GM21717 (cell line): ENCODE results near the gene DENR.
"Not testable (repeated sequence)": the region's sequence is repeated elsewhere in the genome, so short reads cannot be mapped to it uniquely, and the experiment has no call there.

Experiments
- ATAC-seq: cut with Tn5 transposase; IDR thresholded peaks from one replicate; pipeline ENCODE4 v1.9.1; 2021; ENCODE audit warnings: mild to moderate bottlenecking, moderate library complexity; ENCODE audit not compliant: unreplicated experiment

DENR gene, protein sequence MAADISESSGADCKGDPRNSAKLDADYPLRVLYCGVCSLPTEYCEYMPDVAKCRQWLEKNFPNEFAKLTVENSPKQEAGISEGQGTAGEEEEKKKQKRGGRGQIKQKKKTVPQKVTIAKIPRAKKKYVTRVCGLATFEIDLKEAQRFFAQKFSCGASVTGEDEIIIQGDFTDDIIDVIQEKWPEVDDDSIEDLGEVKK

DNA sequence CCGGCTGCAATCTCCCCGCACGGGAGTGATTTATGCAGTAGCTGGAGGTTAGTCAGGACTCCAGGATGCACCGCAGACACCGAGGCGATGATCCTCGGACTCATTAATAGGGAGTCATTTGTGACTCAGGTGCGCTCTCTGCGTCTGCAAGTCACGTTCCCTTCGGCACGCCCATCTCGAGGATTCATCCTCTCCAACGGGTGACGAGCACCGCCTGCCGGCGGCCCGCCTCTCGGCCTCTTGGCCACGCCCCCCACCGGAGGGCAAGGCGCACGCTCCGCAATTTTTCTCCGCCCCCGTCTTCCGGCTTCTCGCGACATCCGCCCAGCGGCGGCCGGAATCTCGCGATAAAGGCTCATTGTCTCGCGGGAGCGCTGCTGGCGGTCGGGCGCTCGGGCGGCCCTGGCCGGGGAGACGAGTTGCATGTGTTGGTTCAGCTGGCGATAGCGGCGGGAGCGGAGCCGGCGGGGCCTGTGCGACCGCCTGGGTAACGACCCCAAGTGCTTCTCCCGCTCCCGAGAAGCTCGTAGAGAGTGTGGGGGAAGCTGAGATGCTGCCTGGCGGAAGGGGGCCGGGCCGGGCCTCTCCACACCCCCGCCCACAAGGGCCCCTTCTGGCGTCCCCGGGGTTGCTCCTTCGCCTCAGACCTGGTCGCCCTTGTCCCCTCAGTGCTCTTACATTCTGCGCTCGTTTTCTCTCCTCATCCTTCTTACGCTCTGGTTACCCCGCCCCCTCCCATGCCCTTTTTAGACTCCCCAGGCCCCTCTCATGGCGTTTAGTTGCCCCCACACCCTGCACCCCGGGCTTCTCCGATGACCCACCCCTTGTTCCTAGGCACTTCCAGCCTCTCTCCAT, at the start of gene DENR:
Gene DENR, plus strand, starts transcription at position 361 of the 855 bp plus-strand sequence. CDS start 878 bp downstream, outside the sequence.
- peak; percentile 86 for ATAC-seq

DNA sequence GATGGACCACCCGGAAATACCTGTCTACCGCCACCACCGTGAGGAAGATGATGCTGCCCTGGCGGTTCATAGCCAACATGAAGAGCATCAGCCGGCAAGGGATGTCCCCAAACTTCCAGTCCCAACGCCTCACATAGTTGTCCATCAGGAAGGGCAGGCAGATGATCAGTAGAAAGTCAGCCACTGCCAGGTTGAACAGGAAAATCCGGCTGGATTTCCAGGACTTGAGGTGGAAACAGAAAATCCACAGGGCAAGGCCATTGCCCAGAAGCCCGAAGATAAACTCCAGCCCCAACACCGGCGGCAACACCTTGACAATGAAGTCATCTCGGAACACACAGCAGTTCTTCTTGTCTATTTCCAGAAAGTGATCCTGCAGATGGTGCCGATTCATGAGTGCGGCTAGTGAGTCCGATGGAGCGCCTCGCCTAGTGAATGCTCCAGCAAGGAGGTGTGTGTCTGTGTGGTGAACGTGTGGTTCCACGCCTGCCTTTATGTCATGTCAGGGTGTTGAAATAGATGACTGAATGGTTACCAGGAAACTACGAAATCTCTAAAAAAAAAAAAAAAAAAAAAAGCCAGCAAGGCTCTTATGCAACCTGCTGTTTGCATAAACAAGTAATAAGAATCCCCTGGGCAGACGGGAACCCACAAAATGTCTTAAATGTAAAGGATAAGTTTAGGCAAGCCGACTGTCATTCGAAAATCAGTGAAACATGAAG, 49.6 kb upstream of the DENR start, which contains the start of gene HCAR2:
Gene HCAR2, minus strand, starts transcription at position 468 of the 722 bp plus-strand sequence. Its CDS starts 74 bp downstream, at position 394.
- ATAC-seq, result not testable (repeated sequence)

DNA sequence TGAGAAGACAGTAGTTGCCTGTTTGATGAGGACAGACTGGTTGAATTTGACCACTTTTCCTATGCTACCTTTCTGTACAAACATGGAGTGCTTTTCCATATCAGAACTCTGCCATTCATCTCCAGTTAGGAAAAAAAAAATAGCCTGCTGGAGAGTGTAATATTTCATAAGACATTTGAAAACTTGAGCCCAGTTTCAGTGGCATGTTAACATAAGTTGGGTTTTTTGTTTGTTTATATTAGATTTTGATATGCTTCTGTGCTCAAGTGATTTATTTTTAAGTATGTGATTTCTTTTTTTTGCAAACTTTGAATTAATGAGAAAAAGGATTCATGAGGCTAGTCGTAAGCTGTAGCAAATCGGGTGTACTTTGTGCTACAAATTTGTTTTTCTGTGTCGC, 48.8 kb upstream of the DENR start:
- ATAC-seq, result not testable (repeated sequence)

DNA sequence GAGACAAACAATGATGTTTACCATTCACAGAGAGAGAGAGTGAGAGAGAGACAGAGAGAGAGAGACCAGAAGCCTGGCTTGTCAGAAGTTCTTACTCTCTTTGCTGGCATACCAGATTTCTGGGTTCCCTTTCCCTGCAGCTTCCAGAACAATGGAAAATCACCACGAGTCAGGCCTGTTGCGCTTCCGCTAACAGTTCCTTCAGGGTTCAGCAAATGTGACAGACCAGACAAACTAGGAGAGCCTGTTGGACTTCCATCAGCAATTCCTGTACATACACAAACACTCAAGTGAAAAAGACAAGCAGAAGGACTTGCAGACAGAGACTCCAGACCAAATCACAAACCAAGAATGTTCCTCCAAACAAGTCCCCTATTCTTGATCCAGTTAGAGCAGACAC, 43.3 kb upstream of the DENR start:
- ATAC-seq, result not testable (repeated sequence)

DNA sequence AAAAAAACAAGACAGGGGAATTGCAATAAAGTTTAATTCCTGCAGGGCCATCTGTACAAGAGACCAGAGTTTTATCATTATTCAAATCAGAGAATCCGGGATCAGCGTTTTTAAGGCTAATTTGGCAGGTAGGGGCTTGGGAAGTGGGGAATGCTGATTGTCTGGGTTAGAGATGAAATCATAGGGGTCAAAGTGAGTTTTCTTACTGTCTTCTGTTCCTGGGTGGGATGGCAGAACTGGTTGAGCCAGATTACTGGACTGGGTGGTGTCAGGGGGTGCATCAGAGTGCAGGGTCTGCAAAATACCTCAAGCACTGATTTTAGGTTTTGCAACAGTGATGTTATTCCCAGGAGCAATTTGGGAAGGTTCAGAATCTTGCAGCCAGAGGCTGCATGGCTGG, 42.3 kb upstream of the DENR start:
- ATAC-seq, result not testable (repeated sequence)

DNA sequence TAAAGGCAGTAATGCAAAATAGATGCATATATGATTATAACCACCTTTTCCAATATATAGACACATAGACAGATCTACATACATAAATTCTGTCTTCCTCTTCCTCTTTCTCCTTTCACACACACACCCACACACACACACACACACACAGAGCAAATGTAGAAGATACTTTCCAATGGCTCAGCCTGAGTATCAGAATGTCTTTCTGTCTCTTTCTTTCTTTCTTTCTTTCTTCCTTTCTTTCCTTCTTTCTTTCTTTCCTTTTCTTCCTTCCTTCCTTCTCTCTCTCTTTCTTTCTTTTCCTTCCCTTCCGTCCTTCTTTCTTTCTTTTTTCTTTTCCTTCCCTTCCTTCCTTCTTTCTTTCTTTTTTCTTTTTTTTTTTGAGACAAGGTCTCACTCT, 41.4 kb upstream of the DENR start:
- ATAC-seq, result not testable (repeated sequence)

DNA sequence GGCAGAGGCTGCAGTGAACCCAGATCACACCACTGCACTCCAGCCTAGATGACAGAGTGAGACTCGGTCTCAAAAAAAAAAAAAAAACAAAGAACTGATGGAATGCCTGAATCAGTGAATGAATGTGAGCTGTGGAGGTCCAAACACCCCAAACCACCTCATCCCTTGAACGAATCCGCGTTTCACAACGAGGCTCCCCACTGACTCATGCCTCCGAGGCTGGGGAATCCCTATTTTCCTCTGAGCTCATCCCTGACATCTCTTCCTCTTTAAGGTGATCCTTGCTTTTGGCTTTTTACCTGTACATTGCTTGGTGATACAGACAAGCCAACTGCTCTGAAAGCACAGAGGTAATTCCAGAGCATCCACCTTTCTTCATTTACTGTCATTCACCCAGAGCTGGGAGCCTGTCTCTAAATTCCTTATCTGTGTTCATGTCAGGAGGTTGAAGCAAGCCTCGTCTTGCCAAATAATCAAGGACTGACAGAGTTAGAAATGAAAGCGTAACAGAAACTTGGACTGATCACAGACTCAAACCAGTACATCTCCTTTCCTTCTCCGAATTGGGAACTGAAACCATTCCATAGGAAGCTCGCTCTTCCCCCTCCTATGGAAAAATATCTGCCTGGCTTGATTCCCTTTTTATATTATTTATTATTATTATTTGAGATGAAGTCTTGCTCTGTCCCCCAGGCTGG, 39.0 kb upstream of the DENR start:
- ATAC-seq, result not testable (repeated sequence)

DNA sequence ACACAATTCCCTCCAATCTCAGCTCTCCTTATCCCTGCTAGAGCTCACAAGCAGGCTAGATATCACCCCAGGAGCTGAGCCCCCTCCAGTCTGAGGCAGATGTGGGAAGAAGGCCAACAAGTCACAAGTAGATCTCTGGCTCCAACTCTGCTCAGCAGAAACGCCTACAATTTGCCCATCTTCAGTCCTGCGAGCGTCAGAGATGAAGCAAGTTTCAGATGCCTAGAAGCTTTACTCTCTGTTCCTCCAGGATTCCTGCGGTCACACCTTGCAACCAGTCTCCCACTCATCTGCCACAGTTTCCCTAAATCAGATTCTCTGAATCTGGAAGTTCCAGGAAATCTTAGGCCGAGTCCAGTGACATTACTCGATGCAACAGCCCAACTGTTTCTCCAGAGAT, 37.4 kb upstream of the DENR start:
- not testable (repeated sequence) for ATAC-seq

DNA sequence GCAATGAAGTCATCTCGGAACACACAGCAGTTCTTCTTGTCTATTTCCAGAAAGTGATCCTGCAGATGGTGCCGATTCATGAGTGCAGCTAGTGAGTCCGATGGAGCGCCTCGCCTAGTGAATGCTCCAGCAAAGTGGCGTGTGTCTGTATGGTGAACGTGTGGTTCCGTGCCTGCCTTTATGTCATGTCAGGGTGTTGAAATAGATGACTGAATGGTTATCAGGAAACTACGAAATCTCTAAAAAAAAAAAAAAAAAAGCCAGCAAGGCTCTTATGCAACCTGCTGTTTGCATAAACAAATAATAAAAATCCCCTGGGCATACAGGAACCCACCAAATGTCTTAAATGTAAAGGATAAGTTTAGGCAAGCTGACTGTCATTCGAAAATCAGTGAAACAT, 36.0 kb upstream of the DENR start, which contains the start of gene HCAR3:
Gene HCAR3, minus strand, starts transcription at position 154 of the 400 bp plus-strand sequence. Its CDS starts 74 bp downstream, at position 80.
- ATAC-seq, result not testable (repeated sequence)

DNA sequence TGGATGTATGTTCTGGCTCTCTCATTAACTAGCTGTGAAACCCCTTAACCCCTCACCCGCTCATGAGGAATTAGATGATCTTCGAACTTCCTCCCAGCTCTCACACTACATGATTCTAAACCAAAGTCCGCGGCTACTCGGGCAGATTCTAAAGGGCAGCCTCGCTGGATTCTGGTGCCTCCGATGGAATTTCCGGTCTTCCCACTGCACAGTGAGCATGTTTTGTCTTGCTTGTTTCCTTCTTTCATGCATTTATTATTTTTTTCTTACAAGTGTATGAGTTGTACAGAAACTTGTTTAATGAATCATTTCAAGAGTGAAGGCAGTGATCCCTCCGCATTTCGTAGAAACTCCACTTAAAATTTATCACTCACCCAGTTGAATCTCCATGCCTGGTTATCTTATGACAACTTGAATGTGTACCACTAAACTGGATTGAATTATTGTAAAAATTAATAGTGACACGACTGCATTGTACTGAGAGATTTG, 31.5 kb upstream of the DENR start:
- no peak for ATAC-seq

DNA sequence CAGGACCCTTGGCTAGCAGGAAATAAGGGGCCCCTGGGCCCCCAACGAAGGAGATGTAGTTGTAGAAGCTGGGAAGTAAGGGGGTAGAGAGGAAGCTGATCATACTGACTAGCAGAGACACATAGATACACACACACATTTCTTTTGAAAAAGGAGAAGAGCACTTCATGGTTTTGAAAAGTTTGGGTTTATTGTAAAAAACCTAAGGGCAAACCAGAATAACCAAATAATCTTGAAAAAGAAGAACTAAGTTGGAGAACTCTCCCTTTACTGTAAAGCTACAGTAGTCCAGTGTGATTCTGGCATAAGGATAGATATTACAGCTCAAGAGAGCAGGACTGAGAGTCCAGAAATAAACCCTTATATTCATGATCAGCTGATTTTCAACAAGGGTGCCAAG, 30.2 kb upstream of the DENR start:
- no peak for ATAC-seq

DNA sequence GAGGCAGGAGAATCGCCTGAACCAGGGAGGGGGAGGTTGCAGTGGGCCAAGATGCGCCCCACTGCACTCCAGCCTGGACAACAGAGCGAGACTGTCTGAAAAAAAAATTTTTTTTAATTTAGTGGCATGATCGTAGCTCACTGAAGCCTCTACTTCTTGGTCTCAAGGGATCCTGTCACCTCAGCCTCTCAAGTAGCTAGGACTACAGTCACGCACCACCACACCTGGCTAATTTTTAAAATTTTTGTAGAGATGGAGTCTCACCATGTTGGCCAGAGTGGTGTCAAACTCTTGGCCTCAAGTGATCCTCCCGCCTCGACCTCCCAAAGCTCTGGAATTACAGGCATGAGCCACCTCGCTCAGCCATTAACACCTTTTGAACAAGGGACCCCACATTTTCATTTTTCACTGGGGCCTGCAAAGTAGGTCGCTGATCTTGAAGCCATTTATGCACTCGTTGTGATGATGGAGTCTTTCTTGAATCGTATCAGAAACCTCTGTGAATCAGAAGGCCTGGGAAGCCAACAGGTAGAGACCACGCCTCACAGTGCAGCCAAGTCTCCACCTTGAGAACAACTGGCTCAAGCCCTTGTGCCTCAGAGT, 27.9 kb upstream of the DENR start:
- no peak for ATAC-seq

DNA sequence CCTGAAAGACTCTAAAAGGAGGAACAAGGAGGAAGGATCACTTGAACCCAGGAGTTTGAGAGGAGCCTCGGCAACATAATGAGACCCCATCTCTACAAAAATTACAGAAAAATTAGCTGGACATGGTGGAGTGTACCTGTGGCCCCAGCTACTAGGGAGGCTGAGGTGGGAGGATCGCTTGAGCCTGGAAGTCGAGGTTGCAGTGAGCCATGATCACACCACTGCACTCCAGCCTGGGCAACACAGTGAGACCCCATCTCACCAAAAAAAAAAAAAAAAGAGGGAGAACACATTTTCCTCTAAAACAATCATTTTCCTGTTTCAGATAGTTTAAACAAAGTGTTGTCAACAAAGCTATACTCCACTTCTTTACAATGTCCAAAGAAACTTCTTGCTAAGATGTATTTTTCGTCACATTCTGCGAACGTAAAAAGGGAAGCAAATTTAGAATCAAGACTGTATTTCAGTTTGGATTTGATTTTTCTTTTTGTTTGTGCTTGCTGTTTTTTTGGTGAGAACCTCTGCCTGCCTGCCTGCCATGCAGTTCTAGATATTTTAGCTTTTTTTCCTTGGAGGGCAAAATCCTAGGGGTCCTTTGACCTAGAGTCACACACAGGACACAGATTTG, 27.1 kb upstream of the DENR start:
- no peak for ATAC-seq

DNA sequence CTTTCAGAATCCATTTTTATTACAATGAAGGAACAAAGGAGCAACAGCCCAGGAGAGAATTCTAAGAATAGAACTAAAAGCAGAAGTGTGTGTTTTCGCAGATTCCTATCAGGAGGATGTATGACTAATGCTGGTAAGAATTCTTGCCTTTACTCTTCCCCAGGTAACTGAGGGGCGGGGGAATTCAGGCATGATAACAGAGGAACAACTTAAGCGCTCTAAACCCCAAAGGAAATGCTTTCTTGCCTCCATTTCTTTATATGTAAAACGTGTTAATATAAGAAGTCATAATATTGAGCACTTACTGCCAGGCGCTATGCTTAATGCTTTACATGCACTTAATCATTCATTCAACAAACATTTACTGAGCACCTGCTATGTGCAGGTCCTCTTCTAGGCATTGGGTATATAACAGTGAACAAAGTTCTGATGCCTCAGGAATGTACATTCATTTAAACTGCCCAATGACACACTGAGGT, 26.5 kb upstream of the DENR start:
- no peak for ATAC-seq

DNA sequence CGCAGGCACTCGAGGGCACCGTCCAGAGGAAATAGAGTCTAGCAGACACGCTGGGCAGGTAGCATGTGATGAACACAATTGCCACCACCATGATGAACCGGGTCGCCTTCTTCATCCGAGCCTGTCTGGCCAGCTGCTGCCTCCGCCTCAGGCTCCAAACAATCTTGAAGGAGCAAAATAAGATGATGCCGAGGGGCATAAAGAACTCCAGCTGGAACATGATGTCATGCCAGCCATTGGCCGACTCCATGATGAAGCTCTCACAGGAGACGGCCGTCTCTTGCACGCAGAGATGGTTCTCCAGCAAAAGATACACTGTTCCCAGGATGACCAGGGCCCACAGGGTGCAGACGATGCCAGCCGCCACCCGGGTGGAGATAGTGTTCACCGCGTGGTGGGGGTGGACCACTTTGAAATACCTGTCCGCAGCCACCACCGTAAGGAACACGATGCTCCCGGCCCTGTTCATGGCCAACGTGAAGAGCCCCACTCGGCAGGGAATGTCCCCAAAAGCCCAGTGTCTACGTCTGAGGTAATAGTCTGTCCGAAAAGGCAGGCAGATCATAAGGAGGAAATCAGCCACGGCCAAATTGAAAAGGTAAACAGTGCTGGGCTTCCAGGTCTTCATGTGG, 22.9 kb upstream of the DENR start:
- no peak for ATAC-seq

DNA sequence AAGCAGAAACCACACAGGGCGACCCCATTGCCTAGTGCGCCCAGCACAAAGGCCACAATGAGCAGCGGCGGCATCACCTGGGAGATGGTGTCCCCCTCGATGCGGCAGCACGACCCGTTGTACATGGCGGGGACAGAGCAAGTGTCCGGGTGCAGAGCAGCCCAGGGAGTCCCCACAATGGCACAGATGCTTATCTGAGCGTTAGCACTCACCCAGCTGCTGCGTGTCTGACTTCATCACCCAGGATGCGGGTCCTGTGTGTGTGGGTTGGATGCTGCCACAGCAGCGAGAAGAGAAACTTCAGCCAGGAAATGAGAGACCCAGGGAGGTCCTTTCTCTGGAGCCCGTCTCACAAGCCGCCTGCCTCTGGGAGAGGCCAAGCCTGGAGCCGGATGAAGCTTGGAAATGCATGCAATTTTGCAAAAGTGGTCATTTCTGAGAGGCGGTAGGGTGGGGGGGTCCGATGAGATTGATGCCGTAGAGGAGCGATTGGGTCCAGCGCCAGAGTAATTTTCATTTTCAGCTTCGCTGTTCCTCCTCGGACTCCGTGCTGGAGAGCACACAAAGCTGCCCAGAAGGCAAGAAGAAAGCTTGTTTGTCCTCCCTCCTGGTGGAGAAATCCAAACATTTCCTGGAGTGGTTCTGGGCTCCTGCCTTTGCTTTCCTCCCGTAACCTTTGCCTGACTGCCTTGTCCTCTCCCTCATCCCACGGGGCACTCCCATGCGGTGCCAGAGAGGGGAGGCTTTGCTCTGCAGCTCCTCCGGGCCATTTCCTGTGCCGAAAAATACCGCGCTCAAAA, 22.2 kb upstream of the DENR start, which contains the start of gene HCAR1:
Gene HCAR1, minus strand, starts transcription at position 630 of the 800 bp plus-strand sequence. Its CDS starts 505 bp downstream, at position 125.
- no peak for ATAC-seq

DNA sequence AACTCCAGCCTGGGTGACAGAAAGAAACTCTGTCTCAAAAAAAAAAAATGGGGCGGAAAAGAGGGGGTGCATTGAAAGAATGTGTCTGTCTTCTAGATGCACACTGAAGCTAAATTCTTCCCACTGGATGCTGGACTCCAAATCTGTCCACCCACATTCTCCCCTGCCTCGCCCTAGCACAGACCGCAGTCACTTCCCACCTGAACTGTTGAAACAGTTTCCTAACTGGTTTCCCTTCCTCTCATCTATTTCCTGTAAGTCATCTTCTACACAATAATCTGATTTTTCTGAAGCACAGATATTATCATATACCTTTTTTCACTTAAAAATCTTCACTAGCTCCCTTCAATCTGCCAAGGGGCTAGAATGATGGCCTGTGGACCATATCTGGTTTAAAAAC, 20.5 kb upstream of the DENR start:
- no peak for ATAC-seq

DNA sequence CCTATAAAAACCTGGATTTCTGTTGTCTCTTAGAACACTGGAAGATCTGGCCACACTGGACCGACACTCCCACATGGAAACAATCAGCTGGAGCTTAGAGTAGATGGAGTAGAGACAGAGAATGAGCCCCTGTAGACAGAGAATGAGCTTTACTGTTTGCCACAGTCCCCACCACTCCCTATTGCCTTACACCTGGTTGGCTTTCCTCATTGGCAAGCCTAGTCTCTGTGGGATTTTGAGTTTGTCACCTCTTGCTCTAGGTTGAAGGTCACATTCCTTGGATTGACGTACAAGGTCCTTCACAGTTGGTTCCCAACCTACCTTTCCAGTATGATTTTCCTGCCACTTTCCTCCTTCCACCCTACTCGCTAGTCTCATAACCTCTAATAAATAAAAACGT, 20.0 kb upstream of the DENR start:
- no peak for ATAC-seq
